ENCODE data around the gene MED13L. TPM values are rescaled to one million over a fixed set of nuclear protein-coding genes. Genes with fewer than 3 reads are reported as not detected.

The MED13L gene
- total and polyA plus RNA-seq, 2 donors (not counting 1 experiment from before 2014, with no cell fraction given): 20.3 to 207 TPM

DNA sequence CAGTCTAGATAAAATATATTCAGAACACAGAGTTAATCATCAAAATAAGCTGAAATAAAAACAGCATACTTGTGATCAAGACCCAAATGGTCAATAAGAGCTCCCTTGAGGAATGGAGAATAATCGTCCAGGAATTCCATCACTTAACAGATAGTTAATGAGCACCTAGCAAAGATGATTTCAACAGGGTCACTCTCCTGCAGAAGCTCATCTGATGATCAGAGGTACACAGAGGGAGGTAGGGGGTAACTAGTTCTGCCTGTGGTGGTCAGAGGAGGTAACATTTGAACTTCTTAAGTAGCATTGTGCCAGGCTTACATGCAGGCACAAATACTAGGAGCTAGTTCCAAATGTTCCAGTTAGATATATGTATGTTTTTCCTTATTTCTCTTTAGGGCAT, 9.5 kb downstream of the MED13L start:
- peaks cover 99% of the 10 kb centered on the region for H3K79me2 ChIP-seq (ENCODE audit: control insufficient read depth, insufficient read depth, low read length)
- H3K4me3 Mint-ChIP-seq: no peak overlapping the region

More for the DNA sequence above, 9.5 kb downstream of the MED13L start:
- Histone ChIP-seq H3K4me2 (replicated peaks; ENCODE audit: low read depth, low read length, poor library complexity, severe bottlenecking) (no peak overlapping the region), H3K4me3 (ENCODE audit: control extremely low read depth in 1 of 5, extremely low read depth in 1 of 5, insufficient read depth in 1 of 5, low read depth in 2 of 5, low read length in 4 of 5) (no peak overlapping the region), H3K9ac (ENCODE audit: low read length) (no peak overlapping the region), H4K20me1 (ENCODE audit: control insufficient read depth, insufficient read depth, low read length, poor library complexity, severe bottlenecking) (peaks cover 86% of the 10 kb centered on the region), H3K36me3 (replicated peaks in 1 of 2; ENCODE audit: control extremely low read depth in 1 of 2, control insufficient read depth in 1 of 2, extremely low read depth in 1 of 2, insufficient read depth in 2 of 2, low read length in 1 of 2) (no peaks in the 10 kb centered on the region), H3K27me3 (replicated peaks in 1 of 4; ENCODE audit: control extremely low read depth in 1 of 4, control insufficient read depth in 3 of 4, insufficient read depth in 4 of 4, low read length in 3 of 4) (no peaks in the 10 kb centered on the region), H3K4me1 (ENCODE audit: control insufficient read depth in 2 of 2, insufficient read depth in 2 of 2, low read length in 2 of 2) (peaks cover 45 to 64% of the 10 kb centered on the region in 2 donors), H3K9me3 (ENCODE audit: control extremely low read depth in 1 of 3, control insufficient read depth in 2 of 3, insufficient read depth in 1 of 3, low read length in 2 of 3) (no peaks in the 10 kb centered on the region), H3K27ac (ENCODE audit: low read length in 2 of 2) (no peak overlapping the region), H2AFZ (ENCODE audit: insufficient read depth, low read depth, low read length, poor library complexity, severe bottlenecking) (no peak overlapping the region)
- H3K9me3 Mint-ChIP-seq (ENCODE audit: insufficient read depth): peaks cover 2% of the 10 kb centered on the region
- TF ChIP-seq CTCF (IDR thresholded peaks at IDR 0.05) (no peak), EZH2 (IDR thresholded peaks at IDR 0.05; ENCODE audit: borderline replicate concordance, insufficient read depth, low read depth, low read length, poor library complexity, severe bottlenecking) (no peak)
- CTCF ChIA-PET: interaction anchor here (0.9 to 1.4 kb wide), 2 partner anchors 8 to 32 kb away, joined by 3 to 4 read pairs; no protein-coding TSS in a partner anchor
- no peak for DNase-seq
- ATAC-seq (ENCODE audit: low read depth): no peak
- H3K27me3 Mint-ChIP-seq: no peaks in the 10 kb centered on the region
- intact Hi-C loops (cut with micrococcal nuclease): loop anchor here (1.0 kb wide), 1 partner anchor 8 kb away; no protein-coding TSS in a partner anchor
- POLR2A ChIA-PET: no interaction called here
- peaks cover 31% of the 10 kb centered on the region for H3K4me1 Mint-ChIP-seq
- H3K27ac Mint-ChIP-seq: no peak overlapping the region
- WGBS (ENCODE audit: insufficient coverage): no CpG with 5 or more reads among the region's 1 CpG

All from B cell (primary cell).